OCI-LY7 (cell line): ENCODE results near the gene GPR3.
"Not testable (repeated sequence)": the region's sequence is repeated elsewhere in the genome, so short reads cannot be mapped to it uniquely, and the experiment has no call there.

Experiments
- CTCF ChIP-seq: fragments of 200-600 bp; sonication (generic); conservative IDR thresholded peaks from 2 replicates; pipeline ENCODE4 v1.5.1; 2014; ENCODE audit warnings: mild to moderate bottlenecking, antibody characterized with exemption, low read length, moderate library complexity, mixed read lengths
- EZH2phosphoT487 ChIP-seq: fragments of 200-600 bp; sonication (generic); IDR thresholded peaks from 2 replicates; pipeline ENCODE4 v1.6.1; 2018; ENCODE audit warnings: low read depth, borderline replicate concordance, mild to moderate bottlenecking, mixed run types, antibody characterized with exemption, low read length, moderate library complexity, mixed read lengths

GRCh38 chr1:27432725-27433124 is 40.3 kb downstream of the GPR3 start:
- TF ChIP-seq CTCF, EZH2phosphoT487: not testable (repeated sequence)
